CD4-positive, CD25-positive, alpha-beta regulatory T cell (primary cell): ENCODE measurements around the gene TAS2R60. TPM values are rescaled to one million over a fixed set of nuclear protein-coding genes. Genes with fewer than 3 reads are reported as not detected.
"Not testable (repeated sequence)": the region's sequence is repeated elsewhere in the genome, so short reads cannot be mapped to it uniquely, and the experiment has no call there.

Experiments used
- ATAC-seq, 2 donors: fragments of 150-1000 bp; cut with Tn5 transposase; one replicate each; pipeline ENCODE4 v1.10.0; 2021; ENCODE audit warnings: low read depth in 2 of 2, moderate number of reproducible peaks in 2 of 2, moderate library complexity in 1 of 2
- DNase-seq, 3 donors: peaks; one replicate each; pipeline versions ENCODE4 v3.0.0 to v3.0.0-alpha.2; 2012 to 2022; ENCODE audit warnings: mixed read lengths in 1 of 3
- H3K27ac ChIP-seq: one replicate; pipeline ENCODE4 v1.7.0; 2013; ENCODE audit warnings: mild to moderate bottlenecking, low read length; ENCODE audit not compliant: insufficient read depth, poor library complexity, severe bottlenecking
- H3K27me3 ChIP-seq: one replicate; pipeline ENCODE4 v1.7.0; 2013; ENCODE audit warnings: low read length; ENCODE audit not compliant: control insufficient read depth, insufficient read depth
- H3K36me3 ChIP-seq: one replicate; pipeline ENCODE4 v1.7.0; 2013; ENCODE audit warnings: mild to moderate bottlenecking, low read length, moderate library complexity; ENCODE audit not compliant: control insufficient read depth, insufficient read depth
- H3K4me1 ChIP-seq: 2 replicates; pipeline ENCODE4 v1.7.0; 2013; ENCODE audit warnings: mild to moderate bottlenecking, low read length; ENCODE audit not compliant: insufficient read depth, control insufficient read depth, poor library complexity, severe bottlenecking
- H3K4me3 ChIP-seq: one replicate; pipeline ENCODE4 v1.7.0; 2013; ENCODE audit warnings: low read depth, mild to moderate bottlenecking, low read length, moderate library complexity
- H3K9me3 ChIP-seq, 2 experiments: 1 replicate in 1 of 2; 2 replicates in 1 of 2; pipeline ENCODE4 v1.7.0; 2013; ENCODE audit warnings: low read length in 2 of 2, mild to moderate bottlenecking in 1 of 2, moderate library complexity in 1 of 2; ENCODE audit not compliant: control insufficient read depth in 2 of 2
- H3K27ac Mint-ChIP-seq, 3 donors: one replicate each; pipeline ENCODE4 v1.8.0; 2020 to 2022; ENCODE audit warnings: mild to moderate bottlenecking in 3 of 3, mixed read lengths in 3 of 3, moderate library complexity in 2 of 3
- H3K27me3 Mint-ChIP-seq: one replicate; pipeline ENCODE4 v1.8.0; 2022; ENCODE audit warnings: mild to moderate bottlenecking, mixed read lengths
- H3K36me3 Mint-ChIP-seq: one replicate; pipeline ENCODE4 v1.8.0; 2020; ENCODE audit warnings: mixed read lengths
- H3K4me1 Mint-ChIP-seq, 4 donors: one replicate each; pipeline ENCODE4 v1.8.0; 2020 to 2022; ENCODE audit warnings: mixed read lengths in 4 of 4, mild to moderate bottlenecking in 1 of 4
- H3K4me3 Mint-ChIP-seq, 4 donors: one replicate each; pipeline ENCODE4 v1.8.0; 2020 to 2022; ENCODE audit warnings: mild to moderate bottlenecking in 4 of 4, mixed read lengths in 4 of 4, moderate library complexity in 3 of 4
- H3K9me3 Mint-ChIP-seq, 7 donors: one replicate each; pipeline ENCODE4 v1.8.0; 2020 to 2022; ENCODE audit warnings: mixed read lengths in 7 of 7, mild to moderate bottlenecking in 3 of 7, moderate library complexity in 2 of 7
- polyA plus RNA-seq, 4 donors: library from polyadenylated mRNA; unstranded; fragments of 300-500 nt; fragmentation: Illumina TruSeq; gene quantifications; one replicate each; pipeline ENCODE4 v1.2.3, GENCODE V29; 2021
- total RNA-seq: library from RNA; stranded (reverse); gene quantifications from one replicate; pipeline ENCODE4 v1.2.3, GENCODE V29; 2022

The TAS2R60 gene
- total and polyA plus RNA-seq, 5 donors from 2014 or later, result 0.19 to 0.42 (median 0.20) TPM; not detected in 2

- not testable (repeated sequence) for H3K27ac Mint-ChIP-seq, H3K4me1 ChIP-seq, ATAC-seq, H3K4me1 Mint-ChIP-seq, H3K4me3 ChIP-seq, H3K4me3 Mint-ChIP-seq, H3K27me3 ChIP-seq, H3K9me3 Mint-ChIP-seq, H3K27ac ChIP-seq, DNase-seq, H3K9me3 ChIP-seq, H3K36me3 ChIP-seq
- peaks cover 21% of the 10 kb centered on the region for H3K27me3 Mint-ChIP-seq
- H3K36me3 Mint-ChIP-seq, result peaks cover 25% of the 10 kb centered on the region
These were observed 22.6 kb upstream of the TAS2R60 start for GRCh38 chr7:143420624-143421023.

- no peak overlapping the region for H3K27ac Mint-ChIP-seq
- Histone ChIP-seq H3K4me3 (no peak overlapping the region), H3K4me1 (no peaks in the 10 kb centered on the region), H3K27ac (no peak overlapping the region), H3K27me3 (peaks cover 5% of the 10 kb centered on the region), H3K36me3 (no peaks in the 10 kb centered on the region), H3K9me3 (no peaks in the 10 kb centered on the region)
- H3K27me3 Mint-ChIP-seq, result peaks cover 10% of the 10 kb centered on the region
- peaks cover 0 to 8% (median 3%) of the 10 kb centered on the region in 4 donors for H3K4me1 Mint-ChIP-seq
- H3K36me3 Mint-ChIP-seq, result peaks cover 23% of the 10 kb centered on the region
- DNase-seq (no peak), ATAC-seq (no peak)
- H3K9me3 Mint-ChIP-seq, result no peaks in the 10 kb centered on the region
- no peak overlapping the region for H3K4me3 Mint-ChIP-seq
These were observed 21.2 kb upstream of the TAS2R60 start for GRCh38 chr7:143422033-143422432.

- not testable (repeated sequence) for H3K9me3 Mint-ChIP-seq, H3K27ac ChIP-seq, H3K36me3 ChIP-seq, ATAC-seq, H3K4me3 Mint-ChIP-seq, DNase-seq, H3K27me3 Mint-ChIP-seq, H3K27me3 ChIP-seq, H3K27ac Mint-ChIP-seq, H3K4me1 ChIP-seq, H3K9me3 ChIP-seq, H3K4me1 Mint-ChIP-seq, H3K4me3 ChIP-seq
- H3K36me3 Mint-ChIP-seq, result peaks cover 20% of the 10 kb centered on the region
These were observed 18.8 kb upstream of the TAS2R60 start for GRCh38 chr7:143424476-143424875.

- Mint-ChIP-seq H3K4me1 (peaks cover 0 to 8% (median 5%) of the 10 kb centered on the region in 4 donors), H3K4me3 (no peak overlapping the region), H3K36me3 (peaks cover 11% of the 10 kb centered on the region), H3K9me3 (no peaks in the 10 kb centered on the region), H3K27ac (peak overlapping the region in 1 of 3 donors; percentile 74), H3K27me3 (peaks cover 20% of the 10 kb centered on the region)
- Histone ChIP-seq H3K27me3 (no peaks in the 10 kb centered on the region), H3K4me1 (no peaks in the 10 kb centered on the region), H3K36me3 (no peaks in the 10 kb centered on the region), H3K9me3 (no peaks in the 10 kb centered on the region), H3K27ac (no peak overlapping the region), H3K4me3 (no peak overlapping the region)
- ATAC-seq (no peak), DNase-seq (peak in 1 of 3 donors; percentile 43)
These were observed 16.6 kb upstream of the TAS2R60 start for GRCh38 chr7:143426479-143427142.

- ATAC-seq, result no peak
- Mint-ChIP-seq H3K9me3 (no peaks in the 10 kb centered on the region), H3K4me1 (peaks cover 0 to 6% (median 4%) of the 10 kb centered on the region in 4 donors), H3K27ac (no peak overlapping the region), H3K27me3 (peaks cover 47% of the 10 kb centered on the region), H3K4me3 (peak overlapping the region in 1 of 4 donors; percentile 15), H3K36me3 (peaks cover 4% of the 10 kb centered on the region)
- Histone ChIP-seq H3K27ac (no peak overlapping the region), H3K27me3 (peaks cover 1% of the 10 kb centered on the region), H3K36me3 (no peaks in the 10 kb centered on the region), H3K4me3 (no peak overlapping the region), H3K9me3 (no peaks in the 10 kb centered on the region), H3K4me1 (no peaks in the 10 kb centered on the region)
- DNase-seq, result no peak
These were observed 13.2 kb upstream of the TAS2R60 start for GRCh38 chr7:143429770-143430698.

GRCh38 chr7:143431109-143431508, 12.1 kb upstream of the TAS2R60 start:
- ATAC-seq (no peak), DNase-seq (no peak)
- peaks cover 1% of the 10 kb centered on the region for H3K27me3 ChIP-seq
- peaks cover 7% of the 10 kb centered on the region for H3K36me3 Mint-ChIP-seq
- no peak overlapping the region for H3K27ac Mint-ChIP-seq
- H3K4me1 Mint-ChIP-seq, result peaks cover 0 to 6% (median 4%) of the 10 kb centered on the region in 4 donors
- no peaks in the 10 kb centered on the region for H3K9me3 Mint-ChIP-seq
- no peaks in the 10 kb centered on the region for H3K9me3 ChIP-seq
- H3K36me3 ChIP-seq, result no peaks in the 10 kb centered on the region
- peaks cover 49% of the 10 kb centered on the region for H3K27me3 Mint-ChIP-seq
- no peak overlapping the region for H3K4me3 Mint-ChIP-seq
- no peak overlapping the region for H3K27ac ChIP-seq
- no peaks in the 10 kb centered on the region for H3K4me1 ChIP-seq
- no peak overlapping the region for H3K4me3 ChIP-seq

GRCh38 chr7:143433759-143434158, 9.5 kb upstream of the TAS2R60 start:
- Mint-ChIP-seq H3K9me3 (no peaks in the 10 kb centered on the region), H3K36me3 (peaks cover 6% of the 10 kb centered on the region), H3K27me3 (peaks cover 44% of the 10 kb centered on the region), H3K4me3 (no peak overlapping the region), H3K27ac (no peak overlapping the region), H3K4me1 (peaks cover 4 to 24% (median 11%) of the 10 kb centered on the region in 4 donors)
- H3K4me1 ChIP-seq, result no peaks in the 10 kb centered on the region
- no peak for DNase-seq
- peaks cover 1% of the 10 kb centered on the region for H3K27me3 ChIP-seq
- H3K9me3 ChIP-seq, result no peaks in the 10 kb centered on the region
- H3K27ac ChIP-seq, result no peak overlapping the region
- no peak for ATAC-seq
- no peak overlapping the region for H3K4me3 ChIP-seq
- H3K36me3 ChIP-seq, result no peaks in the 10 kb centered on the region
